HepG2 (cell line): Measurements from ENCODE around the gene MYL9. TPM values are rescaled to one million over a fixed set of nuclear protein-coding genes. Genes with fewer than 3 reads are reported as not detected.

Experiments used
- ATM ChIP-seq: fragments of 450-650 bp; IDR thresholded peaks from 2 replicates; pipeline ENCODE4 v1.7.1; 2017; ENCODE audit warnings: mild to moderate bottlenecking, borderline replicate concordance
- FOXA3 ChIP-seq: IDR thresholded peaks from 2 replicates; pipeline ENCODE4 v1.6.1; 2016; ENCODE audit warnings: missing genetic modification reagents, missing compliant biosample characterization
- HNRNPH1 ChIP-seq: fragments of 200-400 bp; formaldehyde crosslinking; optimal IDR thresholded peaks from 2 replicates; pipeline ENCODE3; 2017; ENCODE audit warnings: mild to moderate bottlenecking, low read depth, low read length
- KMT2A ChIP-seq: sonication (generic); formaldehyde crosslinking; IDR thresholded peaks from 2 replicates; pipeline ENCODE4 v1.4.0; 2020; ENCODE audit warnings: missing genetic modification reagents
- NR3C1 ChIP-seq: sonication (generic); formaldehyde crosslinking; IDR thresholded peaks from 2 replicates; pipeline ENCODE4 v1.4.0; 2020; ENCODE audit warnings: missing genetic modification reagents
- SMAD3 ChIP-seq: sonication (generic); formaldehyde crosslinking; IDR thresholded peaks from 2 replicates; pipeline ENCODE4 v1.4.0; 2020; ENCODE audit warnings: missing genetic modification reagents
- SNAI1 ChIP-seq: sonication (generic); formaldehyde crosslinking; IDR thresholded peaks from 2 replicates; pipeline ENCODE4 v1.5.0; 2020; ENCODE audit warnings: mild to moderate bottlenecking, missing genetic modification reagents, borderline replicate concordance
- SRF ChIP-seq: IDR thresholded peaks from 2 replicates; pipeline ENCODE4 v1.6.1; 2011; ENCODE audit warnings: mild to moderate bottlenecking, low read depth, low read length, moderate library complexity
- TCF7 ChIP-seq: sonication (generic); IDR thresholded peaks from 2 replicates; pipeline ENCODE4 v1.6.1; 2016; ENCODE audit warnings: antibody characterized with exemption, low read depth
- ZBTB8A ChIP-seq: sonication (generic); formaldehyde crosslinking; IDR thresholded peaks from 2 replicates; pipeline ENCODE4 v1.4.0; 2020; ENCODE audit warnings: mild to moderate bottlenecking, low read depth, missing genetic modification reagents, borderline replicate concordance
- ZNF17 ChIP-seq: sonication (generic); formaldehyde crosslinking; IDR thresholded peaks from 2 replicates; pipeline ENCODE4 v1.5.0; 2020; ENCODE audit warnings: mild to moderate bottlenecking, missing genetic modification reagents
- ZNF276 ChIP-seq: sonication (generic); formaldehyde crosslinking; IDR thresholded peaks from 2 replicates; pipeline ENCODE4 v1.4.0; 2020; ENCODE audit warnings: mild to moderate bottlenecking, low read depth, missing genetic modification reagents
- ZNF382 ChIP-seq: sonication (generic); formaldehyde crosslinking; IDR thresholded peaks from 2 replicates; pipeline ENCODE4 v1.5.0; 2020; ENCODE audit warnings: missing genetic modification reagents, mild to moderate bottlenecking, borderline replicate concordance
- ZNF557 ChIP-seq: sonication (generic); formaldehyde crosslinking; IDR thresholded peaks from 2 replicates; pipeline ENCODE4 v1.4.0; 2020; ENCODE audit warnings: missing genetic modification reagents
- ZNF564 ChIP-seq: sonication (generic); formaldehyde crosslinking; IDR thresholded peaks from 2 replicates; pipeline ENCODE4 v1.8.1; 2023; ENCODE audit warnings: mild to moderate bottlenecking, missing genetic modification reagents
- ZNF629 ChIP-seq: sonication (generic); formaldehyde crosslinking; conservative IDR thresholded peaks from 2 replicates; pipeline ENCODE4 v1.5.0; 2020; ENCODE audit warnings: missing genetic modification reagents
- ZUFSP ChIP-seq: sonication (generic); formaldehyde crosslinking; IDR thresholded peaks from 2 replicates; pipeline ENCODE4 v1.9.0; 2021; ENCODE audit warnings: missing genetic modification reagents, mild to moderate bottlenecking, borderline replicate concordance
- polyA plus RNA-seq, 8 experiments: library from polyadenylated mRNA; depleted of rRNA in 3 of 8; stranded (reverse) in 7 of 8; unstranded in 1 of 8; fragments of >200 nt; fragmentation: Illumina TruSeq in 4 of 8; extraction: Trizol in 4 of 8; gene quantifications; 2 replicates each; pipeline versions ENCODE4 v1.2.1 to v1.2.3, GENCODE V29; 2011 to 2016; ENCODE audit warnings: low read depth in 4 of 8, missing spikeins in 1 of 8, mixed read lengths in 1 of 8; ENCODE audit not compliant: insufficient read depth in 1 of 8
- total RNA-seq, 5 experiments: library from RNA; depleted of rRNA; stranded (reverse); fragments of >200 nt; fragmentation: Illumina TruSeq; extraction: Trizol; gene quantifications; 2 replicates each; pipeline ENCODE4 v1.2.3, GENCODE V29; 2016; ENCODE audit warnings: low read depth in 1 of 5
- TF ChIP-seq, protein P1 (sequence below): sonication (generic); formaldehyde crosslinking; IDR thresholded peaks from 2 replicates; pipeline ENCODE4 v1.5.0; 2020; ENCODE audit warnings: missing genetic modification reagents
- TF ChIP-seq, protein P2 (sequence below): sonication (generic); formaldehyde crosslinking; IDR thresholded peaks from 2 replicates; pipeline ENCODE4 v1.5.1; 2020; ENCODE audit warnings: mild to moderate bottlenecking, missing genetic modification reagents

The MYL9 gene
- total and polyA plus RNA-seq, 2 of the 13 experiments (the other 11 are each of a cell fraction or from before 2014, with no cell fraction given): 0.87 to 2.2 TPM

DNA sequence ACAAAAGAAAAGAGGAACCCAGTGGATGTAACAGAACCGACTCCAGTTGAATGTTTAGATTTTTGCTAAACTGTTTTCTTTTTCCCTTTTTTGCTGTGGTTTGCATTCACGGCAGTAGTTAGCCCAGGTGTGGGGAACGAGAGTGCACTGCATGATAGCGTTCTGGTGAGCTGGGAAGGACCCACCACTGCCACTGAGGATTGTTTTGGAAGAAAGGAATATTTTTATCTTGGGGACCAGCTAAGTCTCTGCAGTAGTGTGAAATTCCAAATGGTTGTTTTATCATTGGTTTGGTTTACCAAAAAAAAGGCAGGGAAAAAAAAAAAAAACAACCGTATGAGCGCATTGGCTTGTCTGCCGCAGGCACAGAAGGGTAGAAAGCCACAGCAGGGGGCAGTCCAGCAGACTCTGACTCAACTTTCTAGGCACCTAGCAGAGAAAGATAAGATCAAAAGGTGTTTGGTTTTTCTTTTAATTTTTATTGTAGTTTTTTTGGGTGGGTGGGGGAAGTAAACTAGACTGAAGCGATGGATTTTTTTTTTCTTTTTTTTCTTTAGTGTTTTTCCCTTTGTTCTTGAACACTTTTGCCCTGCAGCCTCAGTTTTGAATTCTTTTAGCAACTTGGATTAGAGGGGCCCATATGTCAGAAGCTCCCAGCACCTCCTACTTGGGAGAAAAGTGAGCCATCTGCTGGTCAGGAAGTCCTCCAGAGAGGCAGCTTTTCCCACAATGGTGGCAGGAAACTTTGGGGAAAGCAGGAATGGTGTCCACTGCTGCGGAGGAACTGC, 50.7 kb downstream of the MYL9 start (continued):
- no peak for TF ChIP-seq ZUFSP (CRISPR knock-in tag)
- no peak for TF ChIP-seq ZNF17 (CRISPR knock-in tag)
- TF ChIP-seq ATM: no peak
- TF ChIP-seq NR3C1 (CRISPR knock-in tag): no peak
- TF ChIP-seq ZNF276: no peak
- TF ChIP-seq SRF: no peak
- TF ChIP-seq ZBTB8A: no peak
- TF ChIP-seq, protein P1, sequence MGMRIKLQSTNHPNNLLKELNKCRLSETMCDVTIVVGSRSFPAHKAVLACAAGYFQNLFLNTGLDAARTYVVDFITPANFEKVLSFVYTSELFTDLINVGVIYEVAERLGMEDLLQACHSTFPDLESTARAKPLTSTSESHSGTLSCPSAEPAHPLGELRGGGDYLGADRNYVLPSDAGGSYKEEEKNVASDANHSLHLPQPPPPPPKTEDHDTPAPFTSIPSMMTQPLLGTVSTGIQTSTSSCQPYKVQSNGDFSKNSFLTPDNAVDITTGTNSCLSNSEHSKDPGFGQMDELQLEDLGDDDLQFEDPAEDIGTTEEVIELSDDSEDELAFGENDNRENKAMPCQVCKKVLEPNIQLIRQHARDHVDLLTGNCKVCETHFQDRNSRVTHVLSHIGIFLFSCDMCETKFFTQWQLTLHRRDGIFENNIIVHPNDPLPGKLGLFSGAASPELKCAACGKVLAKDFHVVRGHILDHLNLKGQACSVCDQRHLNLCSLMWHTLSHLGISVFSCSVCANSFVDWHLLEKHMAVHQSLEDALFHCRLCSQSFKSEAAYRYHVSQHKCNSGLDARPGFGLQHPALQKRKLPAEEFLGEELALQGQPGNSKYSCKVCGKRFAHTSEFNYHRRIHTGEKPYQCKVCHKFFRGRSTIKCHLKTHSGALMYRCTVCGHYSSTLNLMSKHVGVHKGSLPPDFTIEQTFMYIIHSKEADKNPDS (CRISPR knock-in tag): no peak
- TF ChIP-seq, protein P2, sequence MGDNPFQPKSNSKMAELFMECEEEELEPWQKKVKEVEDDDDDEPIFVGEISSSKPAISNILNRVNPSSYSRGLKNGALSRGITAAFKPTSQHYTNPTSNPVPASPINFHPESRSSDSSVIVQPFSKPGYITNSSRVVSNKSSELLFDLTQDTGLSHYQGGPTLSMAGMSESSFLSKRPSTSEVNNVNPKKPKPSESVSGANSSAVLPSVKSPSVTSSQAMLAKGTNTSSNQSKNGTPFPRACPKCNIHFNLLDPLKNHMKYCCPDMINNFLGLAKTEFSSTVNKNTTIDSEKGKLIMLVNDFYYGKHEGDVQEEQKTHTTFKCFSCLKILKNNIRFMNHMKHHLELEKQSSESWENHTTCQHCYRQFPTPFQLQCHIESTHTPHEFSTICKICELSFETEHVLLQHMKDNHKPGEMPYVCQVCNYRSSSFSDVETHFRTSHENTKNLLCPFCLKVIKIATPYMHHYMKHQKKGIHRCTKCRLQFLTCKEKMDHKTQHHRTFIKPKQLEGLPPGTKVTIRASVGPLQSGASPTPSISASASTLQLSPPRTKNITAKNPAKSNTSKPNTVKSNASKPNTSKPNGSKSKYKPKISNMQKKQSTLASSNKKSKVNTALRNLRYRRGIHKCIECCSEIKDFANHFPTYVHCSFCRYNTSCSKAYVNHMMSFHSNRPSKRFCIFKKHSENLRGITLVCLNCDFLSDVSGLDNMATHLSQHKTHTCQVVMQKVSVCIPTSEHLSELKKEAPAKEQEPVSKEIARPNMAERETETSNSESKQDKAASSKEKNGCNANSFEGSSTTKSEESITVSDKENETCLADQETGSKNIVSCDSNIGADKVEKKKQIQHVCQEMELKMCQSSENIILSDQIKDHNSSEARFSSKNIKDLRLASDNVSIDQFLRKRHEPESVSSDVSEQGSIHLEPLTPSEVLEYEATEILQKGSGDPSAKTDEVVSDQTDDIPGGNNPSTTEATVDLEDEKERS (CRISPR knock-in tag): no peak
- TF ChIP-seq SMAD3 (CRISPR knock-in tag): no peak
- TF ChIP-seq ZNF382 (CRISPR knock-in tag): no peak
- TF ChIP-seq FOXA3: 0 out of 2 replicates have a peak, but pooled peaks have one; percentile 16
- no peak for TF ChIP-seq ZNF557 (CRISPR knock-in tag)
- no peak for TF ChIP-seq ZNF564 (CRISPR knock-in tag)
- TF ChIP-seq HNRNPH1: no peak
- no peak for TF ChIP-seq SNAI1
- TF ChIP-seq KMT2A (CRISPR knock-in tag): no peak
- no peak for TF ChIP-seq ZNF629 (CRISPR knock-in tag)
- no peak for TF ChIP-seq TCF7
